Retinal pigment epithelial cell (primary cell): ENCODE data around the gene UGT2B10.

Experiments
- DNase-seq: peaks from one replicate; pipeline ENCODE4 v3.0.0-alpha.2; 2010; ENCODE audit warnings: low read depth
- H3K4me3 ChIP-seq: 2 replicates; pipeline ENCODE4 v1.5.1; 2011; ENCODE audit warnings: mild to moderate bottlenecking, low read length, control low read depth, moderate library complexity
- TF ChIP-seq, protein P1 (sequence below): conservative IDR thresholded peaks from 2 replicates; pipeline ENCODE4 v1.5.1; 2011; ENCODE audit warnings: low read depth, low read length, control low read depth, inconsistent platforms

The UGT2B10 gene

GRCh38 chr4:68859655-68860054 lies 43.9 kb downstream of the UGT2B10 start:
- no peak for DNase-seq
- H3K4me3 ChIP-seq = no peak overlapping the region
- TF ChIP-seq, protein P1, sequence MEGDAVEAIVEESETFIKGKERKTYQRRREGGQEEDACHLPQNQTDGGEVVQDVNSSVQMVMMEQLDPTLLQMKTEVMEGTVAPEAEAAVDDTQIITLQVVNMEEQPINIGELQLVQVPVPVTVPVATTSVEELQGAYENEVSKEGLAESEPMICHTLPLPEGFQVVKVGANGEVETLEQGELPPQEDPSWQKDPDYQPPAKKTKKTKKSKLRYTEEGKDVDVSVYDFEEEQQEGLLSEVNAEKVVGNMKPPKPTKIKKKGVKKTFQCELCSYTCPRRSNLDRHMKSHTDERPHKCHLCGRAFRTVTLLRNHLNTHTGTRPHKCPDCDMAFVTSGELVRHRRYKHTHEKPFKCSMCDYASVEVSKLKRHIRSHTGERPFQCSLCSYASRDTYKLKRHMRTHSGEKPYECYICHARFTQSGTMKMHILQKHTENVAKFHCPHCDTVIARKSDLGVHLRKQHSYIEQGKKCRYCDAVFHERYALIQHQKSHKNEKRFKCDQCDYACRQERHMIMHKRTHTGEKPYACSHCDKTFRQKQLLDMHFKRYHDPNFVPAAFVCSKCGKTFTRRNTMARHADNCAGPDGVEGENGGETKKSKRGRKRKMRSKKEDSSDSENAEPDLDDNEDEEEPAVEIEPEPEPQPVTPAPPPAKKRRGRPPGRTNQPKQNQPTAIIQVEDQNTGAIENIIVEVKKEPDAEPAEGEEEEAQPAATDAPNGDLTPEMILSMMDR = no peak

DNA sequence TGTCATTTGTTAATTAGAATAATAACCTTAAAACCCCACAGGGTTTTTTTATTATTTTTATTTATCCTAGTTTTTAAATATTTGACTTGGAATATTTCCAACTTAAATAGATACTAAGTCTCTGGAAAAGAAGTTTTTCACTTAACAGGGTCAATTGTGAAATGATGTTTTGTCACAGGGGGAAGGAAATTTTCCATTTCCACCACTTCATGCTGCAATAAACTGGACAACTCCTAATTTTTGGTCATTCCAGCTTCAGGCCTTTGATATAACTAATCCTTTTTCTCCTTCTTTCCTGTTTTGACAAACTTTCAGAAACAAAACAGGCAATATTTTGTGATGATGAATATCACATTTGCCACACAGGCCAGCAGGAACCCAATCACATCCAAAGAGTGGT lies 45.3 kb downstream of the UGT2B10 start:
- DNase-seq = no peak
- TF ChIP-seq, protein P1 = no peak
- no peak overlapping the region for H3K4me3 ChIP-seq

DNA sequence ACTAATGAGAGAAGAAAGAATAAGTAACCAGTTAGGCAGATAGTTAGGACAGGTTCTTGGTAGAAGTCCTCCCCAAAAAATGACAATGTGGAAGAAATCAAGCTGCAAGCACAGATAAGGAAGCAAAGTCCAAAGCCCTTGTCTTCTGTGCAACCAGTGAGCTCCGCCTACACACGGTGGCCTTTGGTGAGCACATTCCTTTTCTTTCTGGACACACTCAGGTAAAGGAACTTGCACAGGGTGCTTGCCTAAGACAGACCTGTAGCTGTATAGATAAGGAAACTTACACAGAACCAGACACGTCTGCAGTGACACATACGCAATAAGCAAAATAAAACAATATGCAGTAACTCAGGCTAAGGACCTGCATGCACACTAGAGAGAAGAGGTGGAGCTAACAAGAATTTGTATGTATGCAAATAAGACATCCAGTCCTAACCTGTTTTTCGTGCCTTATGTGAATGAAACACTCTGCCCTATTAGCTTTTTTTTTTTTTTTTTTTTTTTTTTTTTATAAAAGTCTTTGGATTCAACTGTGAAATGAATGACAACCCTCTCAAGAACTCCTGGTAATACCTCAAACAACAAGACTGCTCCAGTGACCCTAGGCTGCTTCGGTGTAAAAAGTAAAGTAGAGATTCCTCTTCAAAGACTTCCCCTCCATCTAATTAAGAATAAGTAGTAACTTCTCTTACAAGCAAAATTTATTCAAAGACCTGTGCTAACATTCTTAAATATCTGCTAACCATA lies 48.8 kb downstream of the UGT2B10 start:
- DNase-seq = no peak
- TF ChIP-seq, protein P1 = no peak

DNA sequence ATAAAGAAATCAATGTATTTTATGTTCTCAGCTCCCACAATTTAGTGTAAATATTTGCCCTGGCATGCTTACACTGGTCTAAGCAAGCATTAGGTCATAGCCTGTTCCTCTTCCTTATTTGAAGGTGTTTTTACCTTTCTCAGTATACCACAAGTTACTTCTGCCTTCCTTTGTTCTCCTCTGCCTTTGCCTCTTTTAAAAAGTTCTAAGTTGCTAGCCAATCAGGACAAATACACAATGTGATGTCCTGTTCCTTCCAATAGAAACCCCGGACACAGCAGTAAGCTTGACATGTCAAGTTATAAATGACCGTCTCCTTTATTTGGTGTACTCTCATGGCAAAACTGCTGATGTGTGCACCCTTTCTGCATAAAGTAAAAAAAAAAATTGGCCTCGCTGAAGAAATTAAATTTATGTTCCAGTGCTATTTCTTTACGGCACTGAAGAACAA lies 49.4 kb downstream of the UGT2B10 start:
- TF ChIP-seq, protein P1 = no peak
- H3K4me3 ChIP-seq = no peak overlapping the region

More for the DNA sequence above, 48.8 kb downstream of the UGT2B10 start:
- no peak overlapping the region for H3K4me3 ChIP-seq

GRCh38 chr4:68865760-68866159 lies 50.0 kb downstream of the UGT2B10 start:
- H3K4me3 ChIP-seq = no peak overlapping the region
- no peak for DNase-seq
- TF ChIP-seq, protein P1 = no peak

More for the DNA sequence above, 49.4 kb downstream of the UGT2B10 start:
- no peak for DNase-seq

GRCh38 chr4:68869274-68869773 lies 53.5 kb downstream of the UGT2B10 start:
- no peak overlapping the region for H3K4me3 ChIP-seq
- TF ChIP-seq, protein P1 = no peak
- DNase-seq = no peak
